Spleen (tissue), 11 donors: ENCODE results near the gene MAPK1. TPM values are rescaled to one million over a fixed set of nuclear protein-coding genes. Genes with fewer than 3 reads are reported as not detected.
"Not testable (repeated sequence)": the region's sequence is repeated elsewhere in the genome, so short reads cannot be mapped to it uniquely, and the experiment has no call there.

ENCODE experiments used
- DNase-seq: peaks from one replicate; pipeline ENCODE4 v3.0.0-alpha.2; 2020
- H3K27ac ChIP-seq, 8 donors: fragments of 200-600 bp; sonication (generic) in 7 of 8; 1 replicate in 4 of 8; 2 replicates in 4 of 8; pipeline versions ENCODE4 v1.5.0 to v1.8.0; 2016 to 2021; ENCODE audit warnings: inconsistent platforms in 4 of 8, mild to moderate bottlenecking in 4 of 8, moderate library complexity in 1 of 8
- H3K27me3 ChIP-seq, 7 donors: fragments of 200-600 bp; sonication (generic) in 6 of 7; replicated peaks in 1 of 7; 1 replicate in 4 of 7; 2 replicates in 3 of 7; pipeline versions ENCODE4 v1.5.0 to v1.8.0; 2016 to 2021; ENCODE audit warnings: inconsistent platforms in 3 of 7, mild to moderate bottlenecking in 1 of 7
- H3K36me3 ChIP-seq, 6 donors: fragments of 200-600 bp; sonication (generic) in 5 of 6; 1 replicate in 4 of 6; 2 replicates in 2 of 6; pipeline versions ENCODE4 v1.5.0 to v1.8.0; 2016 to 2021; ENCODE audit warnings: inconsistent platforms in 2 of 6
- H3K4me1 ChIP-seq, 6 donors: fragments of 200-600 bp; sonication (generic) in 5 of 6; 1 replicate in 3 of 6; 2 replicates in 3 of 6; pipeline versions ENCODE4 v1.5.0 to v1.8.0; 2016 to 2021; ENCODE audit warnings: inconsistent platforms in 3 of 6
- H3K4me3 ChIP-seq, 8 donors: fragments of 200-600 bp; sonication (generic) in 7 of 8; 1 replicate in 4 of 8; 2 replicates in 4 of 8; pipeline versions ENCODE4 v1.5.0 to v1.8.0; 2016 to 2021; ENCODE audit warnings: inconsistent platforms in 4 of 8, mild to moderate bottlenecking in 4 of 8, moderate library complexity in 2 of 8
- H3K9me3 ChIP-seq, 8 donors: fragments of 200-600 bp; sonication (generic) in 7 of 8; 1 replicate in 4 of 8; 2 replicates in 4 of 8; pipeline versions ENCODE4 v1.5.0 to v1.8.0; 2016 to 2021; ENCODE audit warnings: inconsistent platforms in 4 of 8
- CTCF ChIP-seq, 11 experiments: fragments of 200-600 bp in 7 of 11; fragments of 450-650 bp in 4 of 11; sonication (generic) in 4 of 11; IDR thresholded peaks in 8 of 11; conservative IDR thresholded peaks in 3 of 11; 1 replicate in 7 of 11; 2 replicates in 4 of 11; pipeline versions ENCODE4 v1.4.0 to v1.8.0; 2016 to 2021; ENCODE audit warnings: antibody characterized with exemption in 11 of 11, inconsistent platforms in 4 of 11, mild to moderate bottlenecking in 1 of 11
- POLR2A ChIP-seq, 3 donors: fragments of 450-650 bp; IDR thresholded peaks; one replicate each; pipeline ENCODE4 v1.5.1; 2017; ENCODE audit warnings: antibody characterized with exemption in 3 of 3, mild to moderate bottlenecking in 1 of 3
- POLR2AphosphoS5 ChIP-seq, 3 donors: sonication (generic); formaldehyde crosslinking; IDR thresholded peaks; one replicate each; pipeline ENCODE4 v1.5.1; 2017; ENCODE audit warnings: antibody characterized with exemption in 3 of 3
- WGBS, 5 donors: extraction: QIAGEN DNeasy Blood & Tissue Kit in 3 of 5; methylation state at CpG; one replicate each; pipeline versions ENCODE4 v1.1.5 to v1.1.7; 2013 to 2018; 5-methylcytosine and 5-hydroxymethylcytosine counted together
- intact Hi-C: fragments of 100-400 bp; cut with DNase I; formaldehyde crosslinking; loops from one replicate; pipeline ENCODE4 v1.15.0; 2023; ENCODE audit warnings: low total_unique reads
- polyA plus RNA-seq, 3 donors: library from polyadenylated mRNA; stranded (reverse); fragments of 200-250 nt; gene quantifications; one replicate each; pipeline ENCODE4 v1.2.1, GENCODE V29; 2013
- total RNA-seq, 7 donors: library from RNA; depleted of rRNA in 3 of 7; stranded (reverse); fragments of >200 nt in 3 of 7; fragmentation: NEBNext Ultra II Directional in 4 of 7; extraction: Animal tissue kit (Norgen Biotek cat#: 25700) in 4 of 7; gene quantifications; one replicate each; pipeline versions ENCODE4 v1.1.0 to v1.2.1, GENCODE V29; 2016 to 2021
- donor health status: healthy with polysubstance abuse.
- donor health status: DM: no; HTN: no; CAD: no; lungs with moderate emphysema.
- donor health status: DM: no; HTN: no; CAD: no.
- donor health status: Bipolar disorder and iron deficiency.
- donor health status: healthy.
- donor health status: DM: no; HTN: no; CAD: no.
- donor health status: DM: yes; HTN: yes; CAD: no.

Gene MAPK1
- total and polyA plus RNA-seq, 10 donors = 11.6 to 165 (median 106) TPM

- WGBS, 5 donors = 89 to 97% (median 91%) methylated on average over 4 of the region's 4 CpGs
- Histone ChIP-seq H3K27me3 (no peaks in the 10 kb centered on the region), H3K4me1 (no peaks in the 10 kb centered on the region), H3K4me3 (no peak overlapping the region), H3K36me3 (peaks cover 0 to 5% (median 0%) of the 10 kb centered on the region in 6 donors), H3K9me3 (no peaks in the 10 kb centered on the region), H3K27ac (no peak overlapping the region)
- peak; percentile 5 for DNase-seq
- no peak for TF ChIP-seq POLR2AphosphoS5 (IDR thresholded peaks at IDR 0.05)
- TF ChIP-seq POLR2A (IDR thresholded peaks at IDR 0.05) = no peak
- TF ChIP-seq CTCF (IDR thresholded peaks at IDR 0.05 in 8 of 11, conservative IDR thresholded peaks at IDR 0.05 in 3 of 11) = no peak
- intact Hi-C loops = no loop called here
These were observed 35.8 kb upstream of the MAPK1 start for GRCh38 chr22:21903283-21903682.

- Histone ChIP-seq H3K9me3 (no peaks in the 10 kb centered on the region), H3K4me3 (no peak overlapping the region), H3K27ac (no peak overlapping the region), H3K4me1 (no peaks in the 10 kb centered on the region), H3K36me3 (peaks cover 0 to 5% (median 0%) of the 10 kb centered on the region in 6 donors), H3K27me3 (no peaks in the 10 kb centered on the region)
- DNase-seq = peak; percentile 12
- WGBS, 5 donors = 83 to 94% (median 92%) methylated on average over 12 of the region's 12 CpGs
- intact Hi-C loops = no loop called here
- no peak for TF ChIP-seq POLR2AphosphoS5 (IDR thresholded peaks at IDR 0.05)
- TF ChIP-seq POLR2A (IDR thresholded peaks at IDR 0.05) = no peak
- no peak for TF ChIP-seq CTCF (IDR thresholded peaks at IDR 0.05 in 8 of 11, conservative IDR thresholded peaks at IDR 0.05 in 3 of 11)
These were observed 35.0 kb upstream of the MAPK1 start for GRCh38 chr22:21902296-21903087.

GRCh38 chr22:21898354-21898896 is 31.0 kb upstream of the MAPK1 start:
- intact Hi-C loops = no loop called here
- WGBS, 5 donors = 67 to 93% (median 87%) methylated on average over 1 of the region's 1 CpG
- no peak for TF ChIP-seq POLR2AphosphoS5 (IDR thresholded peaks at IDR 0.05)
- TF ChIP-seq POLR2A (IDR thresholded peaks at IDR 0.05) = no peak
- no peak for TF ChIP-seq CTCF (IDR thresholded peaks at IDR 0.05 in 8 of 11, conservative IDR thresholded peaks at IDR 0.05 in 3 of 11)

GRCh38 chr22:21896951-21897513 is 29.6 kb upstream of the MAPK1 start:
- Histone ChIP-seq H3K27me3 (no peaks in the 10 kb centered on the region), H3K27ac (no peak overlapping the region), H3K9me3 (no peaks in the 10 kb centered on the region), H3K36me3 (no peaks in the 10 kb centered on the region), H3K4me3 (no peak overlapping the region), H3K4me1 (no peaks in the 10 kb centered on the region)
- DNase-seq = peak; percentile 16
- TF ChIP-seq POLR2AphosphoS5 (IDR thresholded peaks at IDR 0.05) (no peak), POLR2A (IDR thresholded peaks at IDR 0.05) (no peak), CTCF (IDR thresholded peaks at IDR 0.05 in 8 of 11, conservative IDR thresholded peaks at IDR 0.05 in 3 of 11) (no peak)
- intact Hi-C loops = no loop called here
- WGBS, 5 donors = 85 to 95% (median 94%) methylated on average over 5 of the region's 5 CpGs

More at GRCh38 chr22:21898354-21898896, 31.0 kb upstream of the MAPK1 start:
- H3K4me1 ChIP-seq = no peaks in the 10 kb centered on the region
- H3K27me3 ChIP-seq = no peaks in the 10 kb centered on the region
- DNase-seq = no peak
- no peaks in the 10 kb centered on the region for H3K9me3 ChIP-seq
- H3K27ac ChIP-seq = no peak overlapping the region
- no peaks in the 10 kb centered on the region for H3K36me3 ChIP-seq
- H3K4me3 ChIP-seq = no peak overlapping the region

DNA sequence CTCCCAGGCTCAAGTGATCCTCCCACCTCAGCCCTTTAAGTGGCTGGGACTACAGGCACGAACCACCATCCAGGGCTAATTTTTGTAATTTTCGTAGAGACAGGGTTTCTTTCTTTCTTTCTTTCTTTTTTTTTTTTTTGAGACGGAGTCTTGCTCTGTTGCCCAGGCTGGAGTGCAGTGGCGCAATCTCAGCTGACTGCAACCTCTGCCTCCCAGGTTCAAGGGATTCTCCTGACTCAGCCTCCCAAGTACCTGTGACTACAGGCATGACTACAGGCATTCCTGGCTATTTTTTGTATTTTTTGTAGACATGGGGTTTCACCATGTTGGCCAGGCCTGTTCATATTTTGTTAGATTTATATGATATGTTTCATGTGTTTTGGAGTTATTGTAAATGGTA is 28.8 kb upstream of the MAPK1 start:
- H3K4me3 ChIP-seq, H3K4me1 ChIP-seq, H3K36me3 ChIP-seq, intact Hi-C loops, DNase-seq, H3K27me3 ChIP-seq, H3K9me3 ChIP-seq, H3K27ac ChIP-seq: not testable (repeated sequence)
- WGBS, 5 donors = 84 to 94% (median 87%) methylated on average over 4 of the region's 4 CpGs
